NCI-H82 (cell line): ENCODE results near the gene PTPRH.
A peak's percentile ranks its signal among the peaks of the same experiment; 100 is the strongest.
"Not testable (repeated sequence)": the region's sequence is repeated elsewhere in the genome, so short reads cannot be mapped to it uniquely, and the experiment has no call there.

Experiments used
- DNase-seq: peaks from one replicate; lab custom pipeline; 2025; lab: John Stamatoyannopoulos, UW

PTPRH gene

GRCh38 chr19:55158848-55159749 lies 50.2 kb downstream of the PTPRH start:
- DNase-seq: no peak

DNA sequence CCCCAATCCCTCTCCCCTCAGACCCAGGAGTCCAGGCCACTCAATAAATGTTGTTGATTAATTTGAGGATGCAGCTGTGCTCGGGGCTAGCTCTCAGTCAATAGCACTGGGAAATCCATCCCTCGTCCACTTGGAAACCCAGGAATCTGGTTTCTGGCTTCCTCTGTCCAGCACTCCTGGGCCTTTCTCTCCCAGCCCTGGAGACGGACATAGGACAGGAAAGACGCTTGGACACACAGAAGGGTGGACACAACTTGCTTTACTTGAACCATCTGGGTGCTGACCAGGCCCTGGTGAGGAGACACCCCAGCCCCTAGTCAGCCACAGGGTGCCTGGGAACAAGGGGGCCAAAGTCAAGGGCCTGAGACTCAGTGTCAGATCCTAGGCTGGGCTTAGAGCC lies 50.9 kb downstream of the PTPRH start:
- no peak for DNase-seq

GRCh38 chr19:55157064-55157908 lies 52.0 kb downstream of the PTPRH start, which contains the start of gene TNNI3:
Gene TNNI3 (minus strand): TSS chr19:55157732. CDS start chr19:55157589, 143 bp downstream.
- DNase-seq: no peak

DNA sequence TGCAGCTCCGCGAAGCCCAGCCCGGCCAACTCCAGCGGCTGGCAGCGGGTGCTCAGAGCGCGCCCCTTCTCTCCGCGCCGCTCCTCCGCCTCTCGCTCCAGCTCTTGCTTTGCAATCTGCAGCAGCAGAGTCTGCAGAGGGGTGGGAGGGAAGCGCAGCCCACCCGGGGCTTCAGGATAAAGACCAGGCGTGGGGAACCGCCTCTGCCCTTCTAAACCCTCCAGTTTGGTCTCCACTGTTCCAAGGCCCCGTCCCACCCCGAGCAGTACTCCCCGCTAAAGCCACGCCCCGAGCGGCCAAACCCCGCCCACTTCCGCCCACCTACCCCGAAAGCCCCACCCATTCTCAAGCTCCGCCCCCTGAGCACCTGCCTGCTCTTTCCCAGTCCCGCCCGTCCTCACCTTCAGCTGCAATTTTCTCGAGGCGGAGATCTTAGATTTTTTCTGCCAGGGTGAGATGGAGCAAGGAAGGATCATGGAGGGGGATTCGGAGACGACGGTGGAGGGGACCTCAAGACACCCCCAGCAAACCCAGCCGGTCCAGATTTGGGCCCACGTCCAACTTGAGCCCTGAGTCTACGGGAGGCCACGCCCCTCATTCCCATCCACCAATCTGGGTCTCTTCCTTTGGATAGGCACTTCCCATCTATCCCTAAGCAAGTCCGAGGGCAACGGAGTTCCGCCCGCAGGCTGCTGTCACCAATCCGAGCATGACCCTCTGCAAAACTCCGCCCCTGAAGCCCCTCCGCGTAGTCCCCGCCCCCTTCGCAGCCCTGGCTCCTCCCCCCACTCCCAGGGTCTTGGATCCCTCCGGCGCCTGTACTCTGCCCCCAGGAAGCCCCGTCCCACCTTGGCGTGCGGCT lies 52.9 kb downstream of the PTPRH start:
- peak; percentile 98 for DNase-seq

- DNase-seq: not testable (repeated sequence)
Observed at GRCh38 chr19:55155784-55156183, 53.5 kb downstream of the PTPRH start.

- DNase-seq: no peak
Observed at GRCh38 chr19:55153652-55154264, 55.5 kb downstream of the PTPRH start.

- DNase-seq: peak; percentile 68
Observed at GRCh38 chr19:55152017-55152416, 57.3 kb downstream of the PTPRH start.

DNA sequence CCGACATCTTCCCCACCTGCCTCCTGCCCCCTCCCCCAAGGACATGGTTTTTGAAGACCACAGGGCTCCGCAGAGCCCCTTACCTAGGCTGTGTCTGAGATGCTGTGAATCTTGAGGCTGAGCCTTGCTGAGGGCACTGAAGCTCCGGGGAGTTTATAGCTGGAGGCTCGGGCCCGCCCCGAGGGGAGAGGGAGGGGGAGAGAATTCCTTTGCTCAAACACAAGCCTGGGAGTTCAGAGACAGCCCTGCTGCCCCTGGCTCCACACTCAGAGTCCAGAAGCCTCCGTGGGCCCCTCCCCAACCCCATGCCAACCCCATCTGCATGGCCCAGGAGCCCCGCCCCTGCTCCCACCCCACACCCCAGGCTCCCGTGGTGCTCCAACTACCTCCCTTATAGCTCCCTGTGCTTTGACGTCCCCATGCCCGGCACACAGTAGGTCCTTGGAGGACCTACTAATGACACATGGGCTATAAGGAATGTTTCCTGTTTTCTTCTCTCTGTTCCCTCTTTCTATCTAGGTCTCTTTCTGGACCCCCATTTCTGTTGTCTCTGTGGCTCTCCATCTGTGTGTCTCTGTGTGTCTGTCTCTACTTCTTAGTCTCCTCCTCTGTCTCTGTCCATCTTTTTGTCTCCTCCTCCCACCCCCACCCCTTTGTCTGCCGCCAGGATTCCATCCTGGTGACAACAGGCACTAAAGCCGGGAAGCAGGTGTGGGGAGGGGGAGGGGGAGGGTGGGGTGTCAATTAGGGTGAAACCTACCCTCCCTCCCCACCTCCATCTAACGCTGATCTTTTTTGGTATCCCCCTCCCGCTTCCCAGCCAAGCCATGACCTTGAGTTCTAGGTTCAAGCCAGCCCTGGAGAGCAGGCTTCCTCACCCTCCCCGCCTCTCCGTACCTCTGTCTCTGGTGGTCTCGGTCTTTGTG lies 60.0 kb downstream of the PTPRH start, which contains the start of gene TNNT1:
Gene TNNT1, minus strand, starts transcription at position 129 of the 926 bp plus-strand sequence. CDS start 2,049 bp downstream, outside the sequence.
- DNase-seq: peak; percentile 55

DNA sequence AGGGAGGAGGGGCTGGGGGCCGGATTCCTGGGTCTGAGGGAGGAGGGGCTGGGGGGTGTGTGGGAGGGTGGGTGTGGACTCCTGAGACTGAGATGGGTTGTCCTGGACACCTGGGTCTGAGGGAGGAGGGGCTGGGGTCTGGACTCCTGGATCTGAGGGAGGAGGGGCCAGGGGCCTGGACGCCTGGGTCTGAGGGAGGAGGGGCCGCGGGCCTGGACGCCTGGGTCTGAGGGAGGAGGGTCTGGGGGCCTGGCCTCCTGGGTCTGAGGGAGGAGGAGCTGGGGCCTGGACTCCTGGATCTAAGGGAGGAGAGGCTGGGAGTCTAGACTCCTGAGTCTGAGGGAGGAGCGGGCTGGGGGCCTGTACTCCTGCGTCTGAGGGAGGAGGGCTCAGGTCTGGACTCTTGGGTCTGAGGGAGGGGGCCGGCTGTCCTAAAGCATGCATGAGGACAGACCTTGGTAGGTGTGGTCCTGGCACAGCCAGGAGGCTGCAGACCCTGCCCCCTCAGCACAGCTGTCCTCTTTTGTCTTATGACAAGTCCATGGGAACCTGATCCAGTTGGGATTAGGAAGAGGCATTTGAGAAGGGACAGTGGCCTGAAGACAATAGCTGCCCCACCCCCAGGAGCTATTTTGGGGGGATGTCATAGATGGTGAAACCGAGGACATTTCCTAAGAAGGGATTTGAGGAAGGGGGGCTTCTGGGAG lies 61.6 kb downstream of the PTPRH start:
- DNase-seq: peak; percentile 92

GRCh38 chr19:55146705-55147273 lies 62.5 kb downstream of the PTPRH start:
- DNase-seq: peak; percentile 93

- DNase-seq: peak; percentile 88
Observed at GRCh38 chr19:55146078-55146704, 63.1 kb downstream of the PTPRH start.

GRCh38 chr19:55145232-55145631 lies 64.1 kb downstream of the PTPRH start:
- DNase-seq: no peak

DNA sequence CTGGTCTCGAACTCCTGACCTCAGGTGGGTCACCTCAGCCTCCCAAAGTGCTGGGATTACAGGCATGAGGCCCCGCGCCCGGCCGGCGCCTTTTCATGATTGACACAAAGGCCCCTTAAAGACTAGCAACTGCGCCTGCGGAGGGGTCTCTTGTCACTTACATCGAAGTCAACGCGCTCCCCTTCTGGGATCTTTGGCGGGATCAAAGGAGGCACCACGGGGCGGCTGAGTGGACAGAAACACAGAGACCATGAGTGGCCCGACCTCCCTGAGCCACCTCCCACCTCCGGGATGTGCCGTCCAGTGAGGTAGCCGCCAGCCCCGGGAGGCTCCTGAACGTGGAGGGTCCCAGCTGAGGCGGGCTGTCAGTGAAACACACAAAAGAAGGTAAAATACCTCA lies 67.6 kb downstream of the PTPRH start:
- peak; percentile 32 for DNase-seq

DNA sequence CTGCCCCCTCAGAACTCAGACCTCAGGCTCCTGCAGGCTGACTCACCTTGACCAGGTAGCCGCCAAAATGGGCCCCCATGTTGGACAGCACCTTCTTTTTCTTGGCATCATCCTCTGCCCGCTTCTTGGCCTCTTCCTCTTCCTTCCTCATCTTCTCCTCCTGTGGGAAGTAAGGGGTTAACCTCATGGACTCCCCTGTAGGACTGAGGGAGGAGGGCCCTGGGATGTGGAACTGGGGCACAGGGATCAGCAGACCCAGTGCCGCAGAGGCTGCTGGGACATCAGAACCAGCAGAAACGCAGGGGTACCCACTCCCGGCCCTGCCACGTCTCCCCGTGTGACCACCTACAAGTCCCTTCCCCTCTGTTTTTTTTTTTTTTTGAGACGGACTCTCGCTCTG lies 71.4 kb downstream of the PTPRH start:
- no peak for DNase-seq

DNA sequence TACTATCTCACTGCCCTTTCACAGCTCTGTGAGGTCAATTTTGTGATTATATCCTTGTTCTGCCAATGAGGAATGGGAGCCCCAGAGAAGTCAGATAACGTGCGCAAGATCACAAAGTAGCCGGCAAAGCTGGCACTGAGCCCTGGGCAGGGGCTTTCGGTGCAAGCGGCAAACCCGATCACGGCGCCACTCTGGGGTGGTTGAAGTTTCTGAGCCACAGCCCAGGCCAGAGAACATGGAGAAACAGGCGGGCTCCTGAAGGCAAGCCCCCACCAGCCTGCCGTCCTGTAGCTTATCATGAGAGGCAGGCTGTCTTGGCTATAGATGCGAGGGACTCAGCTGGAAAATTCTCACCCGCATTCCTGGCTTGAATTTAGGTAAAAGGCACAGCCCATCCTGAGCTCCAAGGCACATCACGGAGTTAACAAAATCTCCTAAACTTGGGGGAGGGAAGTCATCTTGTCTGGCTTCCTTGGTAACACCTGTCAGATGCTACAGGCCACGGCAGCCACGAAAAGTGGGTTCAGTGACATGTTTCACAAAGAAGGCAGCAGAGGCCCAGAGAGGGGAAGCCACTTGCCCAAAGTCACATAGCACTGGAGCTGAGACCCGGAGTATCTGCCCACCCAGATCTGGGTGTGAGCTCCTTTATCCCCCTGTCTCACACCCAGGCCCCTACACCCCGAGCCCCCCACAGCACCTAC lies 72.8 kb downstream of the PTPRH start:
- no peak for DNase-seq

GRCh38 chr19:55134736-55135135 lies 74.6 kb downstream of the PTPRH start:
- no peak for DNase-seq

DNA sequence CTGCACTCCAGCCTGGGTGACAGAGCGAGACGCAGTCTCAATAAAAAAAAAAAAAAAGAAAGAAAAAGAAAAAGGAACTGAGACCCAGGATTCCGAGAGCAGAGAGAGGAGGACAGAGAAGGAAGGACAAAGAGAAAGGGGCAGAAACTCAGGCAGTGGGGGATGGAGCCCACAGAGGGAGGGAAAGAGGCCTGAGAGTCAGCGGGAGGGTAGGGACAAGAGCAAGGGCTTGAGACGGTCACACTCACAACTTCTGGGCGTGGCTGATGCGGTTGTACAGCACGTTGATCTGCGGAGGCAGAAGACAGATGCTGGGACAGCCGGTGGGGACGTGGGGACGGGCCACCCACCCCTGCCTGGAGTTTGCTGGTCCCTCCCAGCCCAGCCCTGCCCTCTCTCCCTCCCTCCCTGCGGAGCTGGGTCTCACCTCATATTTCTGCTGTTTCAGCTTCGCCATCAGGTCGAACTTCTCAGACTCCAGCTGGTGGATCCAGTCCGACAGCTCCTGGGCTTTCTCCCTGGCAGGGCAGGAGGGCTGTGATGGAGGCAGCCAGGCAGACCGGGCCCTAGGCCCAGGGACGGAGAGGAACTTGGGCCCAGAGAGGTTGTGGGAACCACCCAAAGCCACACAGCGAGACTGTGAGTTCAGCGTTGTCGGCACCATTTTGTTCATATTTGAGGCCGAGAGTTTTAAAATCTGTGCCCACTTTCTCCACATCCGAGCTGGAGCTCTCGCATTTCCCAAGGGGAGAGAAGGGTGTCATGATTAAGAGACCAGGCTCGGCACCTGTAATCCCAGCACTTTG lies 75.5 kb downstream of the PTPRH start:
- DNase-seq: peak; percentile 77
